GM10248 (cell line): ENCODE data around the gene TRAF1.

Experiments
- CTCF ChIA-PET: fragments of 300-600 bp; sonication (Branson Sonifier 250); formaldehyde crosslinking; extraction: SDS; loops from one replicate; lab custom pipeline; 2021; ENCODE audit warnings: antibody characterized with exemption; lab: Yijun Ruan, JAX
- POLR2A ChIA-PET: fragments of 350-650 bp; sonication (Branson Sonifier 250); formaldehyde crosslinking; extraction: SDS; loops from one replicate; lab custom pipeline; 2020; ENCODE audit warnings: antibody characterized with exemption; lab: Yijun Ruan, JAX
- DNase-seq: peaks from one replicate; pipeline ENCODE4 v3.0.0; 2012; ENCODE audit errors: extremely low spot score
- TF ChIP-seq, protein P1 (sequence below): IDR thresholded peaks from 2 replicates; pipeline ENCODE4 v1.5.1; 2012; ENCODE audit warnings: mild to moderate bottlenecking, low read depth; ENCODE audit errors: extremely low read depth, missing control alignments, control extremely low read depth

Gene TRAF1

DNA sequence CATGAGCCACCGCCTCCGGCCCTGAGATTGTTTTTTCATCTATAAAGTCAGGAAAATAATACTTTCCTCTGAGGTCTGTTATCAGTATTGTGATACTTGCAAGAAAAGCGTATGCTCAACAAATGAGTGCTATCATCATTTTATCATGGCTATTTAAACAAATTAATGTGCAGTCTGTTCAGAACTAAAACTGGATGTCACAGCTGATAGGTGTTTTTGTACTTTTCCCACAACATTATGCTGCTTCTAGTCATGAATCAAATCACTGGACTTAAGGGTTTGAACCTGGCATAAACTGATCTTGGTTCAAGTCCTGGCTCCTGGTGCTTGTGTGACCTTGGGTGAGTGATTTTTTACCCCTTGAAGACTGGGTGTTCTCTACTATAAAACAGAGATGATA, 28.2 kb downstream of the TRAF1 start:
- CTCF ChIA-PET = interaction anchor here (3.4 kb wide), 1 partner anchor 12 kb away, joined by 13 read pairs; no protein-coding TSS in a partner anchor

DNA sequence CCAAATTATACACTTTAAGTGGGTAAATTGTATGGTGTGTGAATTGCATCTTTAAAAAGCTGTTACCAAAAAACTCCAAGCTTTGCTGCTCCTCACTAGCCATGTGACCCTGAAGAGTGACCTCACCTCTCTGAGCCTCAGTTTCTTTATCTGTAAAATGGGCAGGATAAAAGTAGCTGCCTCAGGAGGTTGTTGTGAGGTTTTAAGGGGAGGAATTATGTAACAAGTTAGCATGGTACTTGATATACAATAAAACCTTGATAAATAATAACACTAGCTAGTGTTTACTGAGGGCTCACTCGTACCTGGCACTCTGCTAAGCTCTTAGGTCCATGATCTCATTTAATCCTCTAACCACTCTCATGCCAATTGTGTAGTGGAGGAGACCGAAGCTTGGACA, 30.6 kb downstream of the TRAF1 start:
- no peak for DNase-seq
- CTCF ChIA-PET = interaction anchor here (0.9 to 3.4 kb wide), 7 partner anchors 8 to 40 kb away, joined by 3 to 13 read pairs (median 4); no protein-coding TSS in a partner anchor
- POLR2A ChIA-PET = interaction anchor here (0.9 to 2.9 kb wide), 3 partner anchors 18 to 29 kb away, joined by 4 to 22 read pairs (median 6); partner anchors contain the start of gene PHF19
- TF ChIP-seq, protein P1, sequence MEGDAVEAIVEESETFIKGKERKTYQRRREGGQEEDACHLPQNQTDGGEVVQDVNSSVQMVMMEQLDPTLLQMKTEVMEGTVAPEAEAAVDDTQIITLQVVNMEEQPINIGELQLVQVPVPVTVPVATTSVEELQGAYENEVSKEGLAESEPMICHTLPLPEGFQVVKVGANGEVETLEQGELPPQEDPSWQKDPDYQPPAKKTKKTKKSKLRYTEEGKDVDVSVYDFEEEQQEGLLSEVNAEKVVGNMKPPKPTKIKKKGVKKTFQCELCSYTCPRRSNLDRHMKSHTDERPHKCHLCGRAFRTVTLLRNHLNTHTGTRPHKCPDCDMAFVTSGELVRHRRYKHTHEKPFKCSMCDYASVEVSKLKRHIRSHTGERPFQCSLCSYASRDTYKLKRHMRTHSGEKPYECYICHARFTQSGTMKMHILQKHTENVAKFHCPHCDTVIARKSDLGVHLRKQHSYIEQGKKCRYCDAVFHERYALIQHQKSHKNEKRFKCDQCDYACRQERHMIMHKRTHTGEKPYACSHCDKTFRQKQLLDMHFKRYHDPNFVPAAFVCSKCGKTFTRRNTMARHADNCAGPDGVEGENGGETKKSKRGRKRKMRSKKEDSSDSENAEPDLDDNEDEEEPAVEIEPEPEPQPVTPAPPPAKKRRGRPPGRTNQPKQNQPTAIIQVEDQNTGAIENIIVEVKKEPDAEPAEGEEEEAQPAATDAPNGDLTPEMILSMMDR = no peak

More for the DNA sequence above, 28.2 kb downstream of the TRAF1 start:
- no peak for DNase-seq
- POLR2A ChIA-PET = no interaction called here
- TF ChIP-seq, protein P1 = no peak

DNA sequence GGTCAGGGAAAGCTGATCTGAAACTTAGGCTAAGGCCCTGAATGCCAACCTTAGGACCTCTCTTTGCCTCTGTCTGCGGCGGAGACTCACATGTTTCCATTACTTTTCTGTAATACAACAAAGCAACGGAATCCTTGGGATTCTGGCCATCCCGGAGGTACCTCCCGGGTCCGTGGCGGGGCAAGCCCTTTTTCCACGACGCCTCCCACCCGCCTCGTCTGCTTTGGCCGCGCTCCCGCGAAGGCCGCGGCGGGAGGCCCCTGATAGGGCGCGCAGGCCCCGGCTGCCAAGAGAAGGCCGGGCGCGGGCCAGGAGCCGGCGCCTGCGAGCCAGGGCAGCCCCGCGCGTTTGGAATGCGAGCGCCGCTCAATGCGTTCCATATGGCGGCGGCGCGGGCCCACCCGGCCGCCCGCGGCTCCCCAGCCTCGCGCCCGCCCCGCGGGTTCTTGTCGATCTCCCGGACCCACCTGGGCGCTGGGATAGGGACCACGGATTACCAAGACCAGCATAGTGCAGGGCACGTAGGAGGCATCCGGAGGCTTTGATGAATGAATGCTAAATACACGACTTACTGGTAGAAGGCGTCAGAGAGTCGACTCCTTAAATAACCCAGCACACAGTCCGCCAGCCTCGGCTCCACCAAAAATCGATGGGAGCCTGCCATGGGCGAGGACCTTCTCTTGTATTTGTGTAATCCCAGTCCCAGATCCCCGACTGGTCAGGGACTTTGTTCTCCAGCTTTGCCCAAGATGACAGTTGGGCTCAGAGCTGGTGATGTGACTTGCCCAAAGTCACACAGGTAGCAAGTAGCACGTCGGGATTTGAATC, 32.1 kb downstream of the TRAF1 start:
- ChIA-PET CTCF (interaction anchor here (1.0 to 2.1 kb wide), 4 partner anchors 11 to 26 kb away, joined by 3 to 9 read pairs (median 4); no protein-coding TSS in a partner anchor), POLR2A (interaction anchor here (0.5 to 2.9 kb wide), 4 partner anchors 10 to 283 kb away, joined by 3 to 22 read pairs (median 6); no protein-coding TSS in a partner anchor)
- TF ChIP-seq, protein P1 = no peak
- no peak for DNase-seq

DNA sequence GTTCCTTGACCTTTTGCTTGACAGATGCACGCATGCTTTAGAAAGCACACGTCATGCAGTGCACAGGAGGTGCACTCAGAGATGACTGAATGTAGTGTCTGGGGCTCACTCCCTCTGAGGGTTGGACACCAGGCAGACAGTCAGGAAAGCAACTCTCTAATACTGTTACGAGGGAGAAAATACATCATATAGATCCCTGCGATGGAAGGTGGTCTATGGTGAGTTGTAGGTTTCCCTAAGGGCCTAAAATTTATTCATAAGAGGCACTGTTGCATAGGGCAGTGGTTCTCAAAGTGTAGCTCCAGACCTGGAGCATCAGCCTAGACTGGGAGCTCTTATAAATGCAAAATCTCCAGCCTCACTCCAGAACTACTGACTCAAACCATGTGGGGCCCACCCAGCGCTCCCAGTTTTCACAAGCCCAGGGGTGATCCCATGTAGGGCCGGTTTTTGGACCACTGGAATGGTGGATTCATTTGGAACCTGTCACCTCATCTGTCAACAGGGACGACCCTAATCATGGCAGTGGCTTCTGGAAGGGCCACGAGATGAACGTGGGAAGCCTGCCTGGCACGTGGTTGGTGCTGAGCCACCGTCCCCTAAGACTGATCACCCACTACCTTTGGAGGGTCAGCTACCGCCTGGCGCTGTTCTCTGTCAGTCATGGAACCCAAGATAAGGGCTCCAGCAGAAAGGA, 32.8 kb downstream of the TRAF1 start:
- TF ChIP-seq, protein P1 = no peak
- ChIA-PET POLR2A (interaction anchor here (0.5 to 2.0 kb wide), 4 partner anchors 9 to 282 kb away, joined by 3 to 8 read pairs (median 4); no protein-coding TSS in a partner anchor), CTCF (interaction anchor here (0.8 to 1.0 kb wide), 3 partner anchors 10 to 66 kb away, joined by 3 read pairs; no protein-coding TSS in a partner anchor)
- no peak for DNase-seq

DNA sequence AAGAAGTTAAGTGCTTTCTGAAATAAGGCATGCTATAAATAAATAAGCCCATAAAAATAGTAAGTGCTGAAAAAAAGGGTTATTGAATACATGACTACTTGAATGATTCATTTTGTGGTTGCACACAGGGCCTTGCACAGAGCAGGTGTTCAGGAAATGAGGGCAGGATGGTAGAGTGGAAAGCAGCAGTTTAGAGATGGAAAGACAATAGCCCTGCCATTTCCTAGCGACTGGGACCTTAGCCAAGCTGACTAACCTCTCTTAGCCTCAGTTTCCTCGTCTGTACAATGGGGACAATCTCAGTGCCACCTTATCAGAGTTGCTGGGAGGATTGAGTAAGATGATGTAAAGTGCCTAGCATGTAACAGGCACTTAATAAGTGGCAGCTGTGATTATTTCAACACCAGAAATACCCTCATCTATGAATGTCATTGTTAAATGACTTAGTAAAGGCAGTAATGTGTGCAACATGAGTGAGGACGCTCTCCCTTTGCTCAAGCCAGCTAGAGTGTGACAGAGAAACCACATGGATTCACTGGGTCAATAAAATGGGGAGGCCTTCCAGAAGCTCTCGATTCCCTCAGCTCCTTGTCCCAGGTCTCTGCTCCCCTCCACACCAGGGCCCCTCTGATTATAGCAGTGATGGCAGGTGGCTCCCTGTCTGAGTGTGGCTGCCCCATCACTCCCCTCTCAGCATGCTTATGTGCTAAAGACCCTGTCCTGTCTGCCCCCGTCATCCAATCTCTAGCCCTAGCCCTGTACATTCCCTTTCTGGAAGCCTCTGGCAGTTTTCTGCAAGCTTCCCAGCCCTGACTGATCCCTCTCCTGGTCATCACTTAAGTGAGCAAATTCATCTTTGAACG, 33.6 kb downstream of the TRAF1 start:
- POLR2A ChIA-PET = interaction anchor here (0.6 to 2.0 kb wide), 5 partner anchors 9 to 180 kb away, joined by 3 to 8 read pairs (median 3); no protein-coding TSS in a partner anchor
- DNase-seq = peak; percentile 70
- TF ChIP-seq, protein P1 = no peak
- CTCF ChIA-PET = interaction anchor here (0.6 to 1.7 kb wide), 5 partner anchors 9 to 67 kb away, joined by 3 read pairs; no protein-coding TSS in a partner anchor
